ENCODE data around the gene FAM193B. TPM values are rescaled to one million over a fixed set of nuclear protein-coding genes. Genes with fewer than 3 reads are reported as not detected.

FAM193B gene
- total RNA-seq, 1 donor, result 32.6 TPM

DNA sequence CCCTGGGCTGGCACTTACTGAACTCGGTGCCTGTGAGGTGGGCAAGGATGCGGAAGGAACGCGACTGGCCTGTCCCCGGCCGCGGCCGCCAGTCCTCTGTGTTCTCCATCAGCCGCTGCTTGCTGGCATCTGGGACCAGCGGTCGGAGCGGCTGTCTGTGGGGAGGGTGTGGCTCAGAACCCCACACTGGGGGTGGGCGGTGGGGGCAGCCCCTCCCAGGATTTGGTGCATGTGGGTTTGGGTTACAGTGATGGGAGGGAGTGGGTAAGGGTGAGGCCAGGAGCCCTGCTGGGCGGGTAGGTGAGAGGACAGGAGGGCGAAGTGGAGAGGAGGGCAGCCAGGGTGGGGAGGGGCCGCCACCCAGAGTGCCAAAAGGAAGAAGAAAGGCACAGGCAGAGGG is 63.4 kb downstream of the FAM193B start:
- TF ChIP-seq, protein P1, sequence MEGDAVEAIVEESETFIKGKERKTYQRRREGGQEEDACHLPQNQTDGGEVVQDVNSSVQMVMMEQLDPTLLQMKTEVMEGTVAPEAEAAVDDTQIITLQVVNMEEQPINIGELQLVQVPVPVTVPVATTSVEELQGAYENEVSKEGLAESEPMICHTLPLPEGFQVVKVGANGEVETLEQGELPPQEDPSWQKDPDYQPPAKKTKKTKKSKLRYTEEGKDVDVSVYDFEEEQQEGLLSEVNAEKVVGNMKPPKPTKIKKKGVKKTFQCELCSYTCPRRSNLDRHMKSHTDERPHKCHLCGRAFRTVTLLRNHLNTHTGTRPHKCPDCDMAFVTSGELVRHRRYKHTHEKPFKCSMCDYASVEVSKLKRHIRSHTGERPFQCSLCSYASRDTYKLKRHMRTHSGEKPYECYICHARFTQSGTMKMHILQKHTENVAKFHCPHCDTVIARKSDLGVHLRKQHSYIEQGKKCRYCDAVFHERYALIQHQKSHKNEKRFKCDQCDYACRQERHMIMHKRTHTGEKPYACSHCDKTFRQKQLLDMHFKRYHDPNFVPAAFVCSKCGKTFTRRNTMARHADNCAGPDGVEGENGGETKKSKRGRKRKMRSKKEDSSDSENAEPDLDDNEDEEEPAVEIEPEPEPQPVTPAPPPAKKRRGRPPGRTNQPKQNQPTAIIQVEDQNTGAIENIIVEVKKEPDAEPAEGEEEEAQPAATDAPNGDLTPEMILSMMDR (IDR thresholded peaks at IDR 0.05; ENCODE audit: extremely low read depth, low read depth, low read length), result no peak
- no peak overlapping the region for H3K27ac ChIP-seq (ENCODE audit: low read depth, low read length)

DNA sequence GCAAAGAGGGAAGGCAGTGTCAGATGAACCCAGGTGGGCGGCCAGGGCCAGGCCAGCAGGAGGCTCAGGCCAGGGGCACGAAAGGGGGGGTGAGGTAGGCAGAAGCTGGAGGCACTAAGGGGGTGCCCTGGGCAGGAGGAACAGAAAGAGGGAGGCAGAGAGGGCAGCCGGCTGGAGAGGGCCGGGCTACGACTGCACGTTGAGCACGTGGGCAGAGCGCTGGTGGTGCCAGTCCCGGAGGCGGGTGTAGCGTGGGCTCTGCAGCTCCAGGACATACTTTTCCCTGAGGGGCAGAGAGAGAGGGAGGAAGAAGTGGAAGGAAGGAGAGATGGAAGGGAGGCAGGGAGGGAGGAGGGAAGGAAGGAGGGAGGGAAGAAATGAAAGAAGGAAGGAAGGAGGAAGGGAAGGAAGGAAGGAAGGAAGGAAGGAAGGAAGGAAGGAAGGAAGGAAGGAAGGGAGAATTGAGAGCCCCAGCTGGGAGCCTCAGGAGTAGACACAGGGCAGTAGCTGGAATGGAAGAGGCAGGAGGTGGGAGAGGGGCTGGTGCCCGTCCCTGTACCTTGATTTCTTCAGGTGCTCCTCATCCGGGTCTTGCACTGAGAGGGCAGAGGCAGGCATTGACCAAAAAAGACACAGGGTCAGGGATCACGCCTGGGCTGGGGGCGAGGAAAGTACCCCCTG is 63.9 kb downstream of the FAM193B start:
- H4K20me1 ChIP-seq (ENCODE audit: insufficient read depth, low read length), result peaks cover 84% of the 10 kb centered on the region
- peaks cover 71% of the 10 kb centered on the region for H3K79me2 ChIP-seq (ENCODE audit: insufficient read depth, low read length)

More for the DNA sequence above, 63.4 kb downstream of the FAM193B start:
- peaks cover 76% of the 10 kb centered on the region for H3K79me2 ChIP-seq (ENCODE audit: insufficient read depth, low read length)
- no peak overlapping the region for H2AFZ ChIP-seq (ENCODE audit: low read length)
- no peaks in the 10 kb centered on the region for H3K27me3 ChIP-seq (ENCODE audit: insufficient read depth, low read length)
- H3K4me1 ChIP-seq (ENCODE audit: insufficient read depth, low read length), result peaks cover 38% of the 10 kb centered on the region
- no peak overlapping the region for H3K4me2 ChIP-seq (ENCODE audit: insufficient read depth, low read length)
- no peak overlapping the region for H3K4me3 ChIP-seq (ENCODE audit: insufficient read depth, low read length)
- H4K20me1 ChIP-seq (ENCODE audit: insufficient read depth, low read length), result peaks cover 89% of the 10 kb centered on the region
- no peaks in the 10 kb centered on the region for H3K9me3 ChIP-seq (ENCODE audit: low read depth, low read length)
- no peak for DNase-seq (ENCODE audit: insufficient read length, low spot score, missing footprints)
- H3K36me3 ChIP-seq (ENCODE audit: insufficient read depth, low read length), result peaks cover 87% of the 10 kb centered on the region

DNA sequence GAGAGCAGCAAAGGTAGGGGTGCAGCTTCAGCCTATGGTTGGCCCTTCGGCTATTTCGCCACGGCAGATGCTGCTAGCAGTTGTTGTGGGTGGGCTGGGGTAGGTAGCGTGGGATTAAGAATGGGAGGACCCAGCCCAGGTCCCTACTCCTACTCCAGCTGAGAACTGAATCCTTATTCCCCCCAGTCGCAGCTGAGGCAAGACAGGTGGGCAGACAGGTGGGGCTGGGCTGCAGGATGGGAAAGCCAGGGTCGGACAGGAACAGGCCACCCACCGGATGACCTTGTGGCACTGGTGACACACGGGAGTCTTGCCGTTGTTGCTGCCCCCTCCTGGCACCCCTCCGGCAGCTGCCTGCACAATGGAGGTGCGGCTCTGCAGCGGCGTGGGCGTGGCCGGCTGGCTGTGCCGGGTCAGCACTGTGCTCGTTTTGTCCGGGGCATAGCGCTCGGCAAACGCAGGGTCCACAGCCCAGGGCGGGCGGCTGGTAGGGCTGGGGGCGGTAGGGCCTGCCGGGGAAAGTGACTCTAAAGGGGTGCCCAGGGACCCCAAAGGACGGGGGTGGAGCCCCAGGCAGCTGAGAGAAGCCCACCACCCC is 65.1 kb downstream of the FAM193B start:
- no peak overlapping the region for H3K4me2 ChIP-seq (ENCODE audit: insufficient read depth, low read length)
- H3K36me3 ChIP-seq (ENCODE audit: insufficient read depth, low read length), result peaks cover 95% of the 10 kb centered on the region
- H3K27ac ChIP-seq (ENCODE audit: low read depth, low read length), result no peak overlapping the region
- H3K4me3 ChIP-seq (ENCODE audit: insufficient read depth, low read length), result no peak overlapping the region
- peaks cover 20% of the 10 kb centered on the region for H3K4me1 ChIP-seq (ENCODE audit: insufficient read depth, low read length)
- H3K27me3 ChIP-seq (ENCODE audit: insufficient read depth, low read length), result no peaks in the 10 kb centered on the region
- TF ChIP-seq, protein P1 (IDR thresholded peaks at IDR 0.05; ENCODE audit: extremely low read depth, low read depth, low read length), result no peak
- peaks cover 68% of the 10 kb centered on the region for H3K79me2 ChIP-seq (ENCODE audit: insufficient read depth, low read length)
- no peak for DNase-seq (ENCODE audit: insufficient read length, low spot score, missing footprints)
- peaks cover 84% of the 10 kb centered on the region for H4K20me1 ChIP-seq (ENCODE audit: insufficient read depth, low read length)
- H2AFZ ChIP-seq (ENCODE audit: low read length), result no peak overlapping the region
- H3K9me3 ChIP-seq (ENCODE audit: low read depth, low read length), result no peaks in the 10 kb centered on the region

More for the DNA sequence above, 63.9 kb downstream of the FAM193B start:
- no peak overlapping the region for H3K4me3 ChIP-seq (ENCODE audit: insufficient read depth, low read length)
- H2AFZ ChIP-seq (ENCODE audit: low read length), result no peak overlapping the region
- H3K4me1 ChIP-seq (ENCODE audit: insufficient read depth, low read length), result peaks cover 33% of the 10 kb centered on the region
- H3K4me2 ChIP-seq (ENCODE audit: insufficient read depth, low read length), result no peak overlapping the region
- no peaks in the 10 kb centered on the region for H3K9me3 ChIP-seq (ENCODE audit: low read depth, low read length)
- H3K27ac ChIP-seq (ENCODE audit: low read depth, low read length), result no peak overlapping the region
- peaks cover 87% of the 10 kb centered on the region for H3K36me3 ChIP-seq (ENCODE audit: insufficient read depth, low read length)
- DNase-seq (ENCODE audit: insufficient read length, low spot score, missing footprints), result peak; percentile 82
- TF ChIP-seq, protein P1 (IDR thresholded peaks at IDR 0.05; ENCODE audit: extremely low read depth, low read depth, low read length), result no peak
- no peaks in the 10 kb centered on the region for H3K27me3 ChIP-seq (ENCODE audit: insufficient read depth, low read length)

DNA sequence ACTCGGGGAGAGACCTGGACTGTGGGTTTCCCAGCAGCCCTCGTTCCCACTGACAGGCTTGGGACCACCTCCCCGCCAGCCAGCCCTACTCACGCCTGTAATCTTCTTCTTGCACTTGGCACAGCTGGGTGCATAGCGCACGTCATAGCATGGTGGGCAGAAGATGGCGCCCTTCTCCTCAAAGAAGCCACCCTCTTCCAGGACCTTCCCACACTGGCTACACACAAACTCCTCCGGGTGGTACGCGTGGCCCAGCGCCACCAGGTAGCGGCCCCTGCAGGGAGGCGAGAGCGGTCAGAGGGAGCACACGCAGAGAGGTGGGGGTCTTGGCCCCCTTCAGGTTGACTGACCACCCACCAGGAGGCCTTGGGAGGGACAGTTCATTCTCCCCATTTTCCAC is 66.4 kb downstream of the FAM193B start:
- TF ChIP-seq, protein P1 (IDR thresholded peaks at IDR 0.05; ENCODE audit: extremely low read depth, low read depth, low read length), result no peak

More for the DNA sequence above, 66.4 kb downstream of the FAM193B start:
- Histone ChIP-seq H3K4me1 (ENCODE audit: insufficient read depth, low read length) (peaks cover 8% of the 10 kb centered on the region), H3K4me2 (ENCODE audit: insufficient read depth, low read length) (no peak overlapping the region), H2AFZ (ENCODE audit: low read length) (no peak overlapping the region), H3K27me3 (ENCODE audit: insufficient read depth, low read length) (no peaks in the 10 kb centered on the region), H3K9me3 (ENCODE audit: low read depth, low read length) (no peaks in the 10 kb centered on the region), H3K4me3 (ENCODE audit: insufficient read depth, low read length) (no peak overlapping the region), H3K27ac (ENCODE audit: low read depth, low read length) (no peak overlapping the region), H3K79me2 (ENCODE audit: insufficient read depth, low read length) (peaks cover 56% of the 10 kb centered on the region), H3K36me3 (ENCODE audit: insufficient read depth, low read length) (peaks cover 95% of the 10 kb centered on the region), H4K20me1 (ENCODE audit: insufficient read depth, low read length) (peaks cover 83% of the 10 kb centered on the region)
- no peak for DNase-seq (ENCODE audit: insufficient read length, low spot score, missing footprints)

Data from osteoblast (primary cell).